OCI-LY3 (cell line): ENCODE results near the gene RAD51B.

Experiments
- H2AFZ ChIP-seq: fragments of 200-600, 300-600 bp; shearing (Covaris generic); 2 replicates; pipeline ENCODE4 v1.6.0; 2014; ENCODE audit warnings: antibody characterized with exemption, low read depth, low read length
- H3K27ac ChIP-seq: fragments of 200-600, 300-600 bp; sonication (generic); 2 replicates; pipeline ENCODE4 v1.5.1; 2014; ENCODE audit warnings: mild to moderate bottlenecking, low read length, moderate library complexity, mixed read lengths
- H3K27me3 ChIP-seq: fragments of 200-600, 300-600 bp; sonication (generic); 2 replicates; pipeline ENCODE4 v1.6.1; 2014; ENCODE audit warnings: low read depth, low read length, mixed read lengths
- H3K36me3 ChIP-seq: fragments of 200-600, 300-600 bp; sonication (generic); replicated peaks from 2 replicates; pipeline ENCODE3; 2014; ENCODE audit warnings: low read depth, low read length, mixed read lengths
- H3K4me1 ChIP-seq: fragments of 300-600, 200-600 bp; sonication (generic); 2 replicates; pipeline ENCODE4 v1.6.1; 2014; ENCODE audit warnings: low read length, mixed read lengths
- H3K4me2 ChIP-seq: fragments of 200-600, 300-600 bp; sonication (generic); 2 replicates; pipeline ENCODE4 v1.6.1; 2014; ENCODE audit warnings: low read length, mixed read lengths
- H3K4me3 ChIP-seq: fragments of 300-600, 200-600 bp; sonication (generic); 2 replicates; pipeline ENCODE4 v1.5.1; 2014; ENCODE audit warnings: antibody characterized with exemption, mild to moderate bottlenecking, low read length, moderate library complexity
- H3K79me2 ChIP-seq: fragments of 300-600, 200-600 bp; shearing (Covaris generic); 2 replicates; pipeline ENCODE4 v1.6.1; 2014; ENCODE audit warnings: mild to moderate bottlenecking, low read length, mixed read lengths
- H3K9ac ChIP-seq: fragments of 300-600, 200-600 bp; shearing (Covaris generic); 2 replicates; pipeline ENCODE4 v1.6.0; 2014; ENCODE audit warnings: mild to moderate bottlenecking, low read length, moderate library complexity
- H3K9me3 ChIP-seq: fragments of 200-600, 300-600 bp; shearing (Covaris generic); 2 replicates; pipeline ENCODE4 v1.6.1; 2014; ENCODE audit warnings: low read length, mixed read lengths; ENCODE audit not compliant: insufficient read depth
- H4K20me1 ChIP-seq: fragments of 200-600, 300-600 bp; sonication (generic); 2 replicates; pipeline ENCODE4 v1.6.1; 2016; ENCODE audit warnings: low read length, mixed read lengths; ENCODE audit not compliant: insufficient read depth
- EZH2phosphoT487 ChIP-seq: fragments of 200-600 bp; shearing (Covaris generic); IDR thresholded peaks from 2 replicates; pipeline ENCODE4 v1.6.1; 2018; ENCODE audit warnings: antibody characterized with exemption, mixed run types, low read depth
- TF ChIP-seq, protein P1 (sequence below): fragments of 200-600, 300-600 bp; sonication (generic); IDR thresholded peaks from 2 replicates; pipeline ENCODE4 v1.5.1; 2014; ENCODE audit warnings: antibody characterized with exemption, low read length, low read depth

RAD51B gene

DNA sequence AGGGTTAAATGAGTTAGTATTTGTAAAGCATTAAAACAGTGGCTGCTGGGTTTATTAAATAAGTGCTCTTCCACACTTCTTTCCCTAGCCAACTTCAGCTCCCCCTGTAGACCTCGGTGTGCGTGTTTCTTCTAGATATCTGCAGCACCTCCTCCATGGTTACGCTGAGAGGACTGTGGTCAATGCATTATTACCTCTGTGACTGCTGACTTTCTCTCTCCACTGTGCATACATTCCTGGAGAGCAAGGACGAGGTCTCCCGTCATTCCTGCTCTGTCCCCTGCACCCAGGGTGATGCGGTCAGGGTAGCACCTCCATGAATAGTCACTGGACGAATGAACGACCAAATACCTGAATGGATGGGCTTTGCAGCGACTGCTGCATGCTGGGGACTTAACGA, 928.7 kb downstream of the RAD51B start:
- Histone ChIP-seq H3K4me2 (no peak overlapping the region), H3K79me2 (no peaks in the 10 kb centered on the region), H2AFZ (no peak overlapping the region), H3K36me3 (peaks cover 3% of the 10 kb centered on the region), H3K4me3 (no peak overlapping the region), H3K4me1 (peaks cover 4% of the 10 kb centered on the region), H3K9me3 (no peaks in the 10 kb centered on the region), H4K20me1 (no peaks in the 10 kb centered on the region), H3K27ac (no peak overlapping the region), H3K27me3 (peaks cover 27% of the 10 kb centered on the region), H3K9ac (no peak overlapping the region)
- TF ChIP-seq, protein P1, sequence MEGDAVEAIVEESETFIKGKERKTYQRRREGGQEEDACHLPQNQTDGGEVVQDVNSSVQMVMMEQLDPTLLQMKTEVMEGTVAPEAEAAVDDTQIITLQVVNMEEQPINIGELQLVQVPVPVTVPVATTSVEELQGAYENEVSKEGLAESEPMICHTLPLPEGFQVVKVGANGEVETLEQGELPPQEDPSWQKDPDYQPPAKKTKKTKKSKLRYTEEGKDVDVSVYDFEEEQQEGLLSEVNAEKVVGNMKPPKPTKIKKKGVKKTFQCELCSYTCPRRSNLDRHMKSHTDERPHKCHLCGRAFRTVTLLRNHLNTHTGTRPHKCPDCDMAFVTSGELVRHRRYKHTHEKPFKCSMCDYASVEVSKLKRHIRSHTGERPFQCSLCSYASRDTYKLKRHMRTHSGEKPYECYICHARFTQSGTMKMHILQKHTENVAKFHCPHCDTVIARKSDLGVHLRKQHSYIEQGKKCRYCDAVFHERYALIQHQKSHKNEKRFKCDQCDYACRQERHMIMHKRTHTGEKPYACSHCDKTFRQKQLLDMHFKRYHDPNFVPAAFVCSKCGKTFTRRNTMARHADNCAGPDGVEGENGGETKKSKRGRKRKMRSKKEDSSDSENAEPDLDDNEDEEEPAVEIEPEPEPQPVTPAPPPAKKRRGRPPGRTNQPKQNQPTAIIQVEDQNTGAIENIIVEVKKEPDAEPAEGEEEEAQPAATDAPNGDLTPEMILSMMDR = no peak
- TF ChIP-seq EZH2phosphoT487 = no peak

DNA sequence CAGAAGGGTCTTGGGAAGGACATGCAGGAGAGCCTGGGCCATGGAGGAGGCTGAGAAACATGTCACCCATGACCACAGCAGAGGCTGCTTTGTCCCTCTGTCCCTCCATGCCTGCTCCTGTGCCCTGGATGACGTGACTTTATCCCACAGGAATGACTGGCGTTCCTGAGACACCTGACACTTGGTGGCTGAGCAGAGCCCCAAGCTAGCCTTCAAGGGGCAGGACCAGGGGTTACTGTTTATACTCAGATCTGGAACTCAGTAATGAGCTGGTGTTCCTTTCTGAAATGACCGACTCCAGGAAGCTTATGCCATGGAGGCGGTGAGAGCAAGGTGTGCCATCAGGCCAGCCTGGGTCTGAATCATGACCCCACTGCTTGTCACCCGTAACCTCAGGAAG, 929.1 kb downstream of the RAD51B start:
- no peaks in the 10 kb centered on the region for H3K36me3 ChIP-seq
- no peak overlapping the region for H3K4me3 ChIP-seq
- no peaks in the 10 kb centered on the region for H3K79me2 ChIP-seq
- no peak overlapping the region for H3K4me2 ChIP-seq
- H3K9ac ChIP-seq = no peak overlapping the region
- H4K20me1 ChIP-seq = no peaks in the 10 kb centered on the region
- no peaks in the 10 kb centered on the region for H3K9me3 ChIP-seq
- H3K27me3 ChIP-seq = peaks cover 25% of the 10 kb centered on the region
- no peaks in the 10 kb centered on the region for H3K4me1 ChIP-seq
- TF ChIP-seq, protein P1 = no peak
- TF ChIP-seq EZH2phosphoT487 = no peak
- H2AFZ ChIP-seq = no peak overlapping the region
- no peak overlapping the region for H3K27ac ChIP-seq

DNA sequence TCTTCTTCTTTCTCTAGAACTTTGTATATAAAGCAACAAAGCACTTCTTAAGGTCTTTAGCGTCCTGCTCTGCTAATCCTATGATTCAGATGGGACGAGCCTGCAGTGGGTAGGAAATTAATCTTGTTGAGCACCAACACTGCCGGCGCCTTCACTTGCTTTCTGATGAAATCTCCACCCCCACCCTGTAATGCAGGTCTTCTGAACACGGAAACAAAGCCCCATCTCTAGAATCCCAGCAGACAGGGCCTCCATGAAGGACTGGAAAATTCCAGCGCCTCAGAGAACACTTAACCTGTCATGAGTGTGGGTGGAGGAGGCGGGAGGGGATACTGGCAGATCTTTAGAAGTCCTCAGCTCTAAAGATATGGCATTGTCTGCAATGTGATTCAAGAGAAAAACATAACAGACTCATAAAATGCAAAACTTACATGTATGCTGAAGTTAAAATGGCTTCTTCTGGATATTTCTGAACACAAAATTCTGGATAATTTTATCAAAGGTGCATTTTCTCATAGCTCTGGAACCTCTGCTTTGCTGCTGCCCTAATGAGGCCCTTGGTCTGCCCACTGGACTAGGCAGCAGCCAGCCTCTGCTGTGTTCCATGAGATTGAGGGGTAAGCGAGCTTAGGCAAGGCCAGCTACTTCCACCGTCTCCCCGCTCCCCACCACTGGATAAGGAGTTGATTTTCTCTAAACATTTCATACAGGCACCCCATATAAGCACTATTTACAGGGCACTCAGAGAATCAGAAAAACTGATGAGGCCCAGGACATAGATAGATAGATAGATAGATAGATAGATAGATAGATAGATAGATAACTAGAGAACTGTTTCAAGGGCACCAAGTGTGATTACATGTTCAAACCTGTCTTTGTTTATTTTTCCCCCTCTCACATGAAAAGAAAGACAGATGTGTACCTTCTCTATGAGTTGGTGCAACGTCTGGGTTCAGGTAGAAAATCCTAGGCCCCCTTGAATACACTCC, 930.2 kb downstream of the RAD51B start:
- Histone ChIP-seq H3K9ac (no peak overlapping the region), H3K4me2 (no peak overlapping the region), H3K36me3 (no peaks in the 10 kb centered on the region), H3K9me3 (no peaks in the 10 kb centered on the region), H2AFZ (no peak overlapping the region), H3K4me1 (no peaks in the 10 kb centered on the region), H3K4me3 (no peak overlapping the region), H3K79me2 (no peaks in the 10 kb centered on the region), H4K20me1 (no peaks in the 10 kb centered on the region), H3K27me3 (peaks cover 21% of the 10 kb centered on the region), H3K27ac (no peak overlapping the region)
- no peak for TF ChIP-seq EZH2phosphoT487
- TF ChIP-seq, protein P1 = no peak

DNA sequence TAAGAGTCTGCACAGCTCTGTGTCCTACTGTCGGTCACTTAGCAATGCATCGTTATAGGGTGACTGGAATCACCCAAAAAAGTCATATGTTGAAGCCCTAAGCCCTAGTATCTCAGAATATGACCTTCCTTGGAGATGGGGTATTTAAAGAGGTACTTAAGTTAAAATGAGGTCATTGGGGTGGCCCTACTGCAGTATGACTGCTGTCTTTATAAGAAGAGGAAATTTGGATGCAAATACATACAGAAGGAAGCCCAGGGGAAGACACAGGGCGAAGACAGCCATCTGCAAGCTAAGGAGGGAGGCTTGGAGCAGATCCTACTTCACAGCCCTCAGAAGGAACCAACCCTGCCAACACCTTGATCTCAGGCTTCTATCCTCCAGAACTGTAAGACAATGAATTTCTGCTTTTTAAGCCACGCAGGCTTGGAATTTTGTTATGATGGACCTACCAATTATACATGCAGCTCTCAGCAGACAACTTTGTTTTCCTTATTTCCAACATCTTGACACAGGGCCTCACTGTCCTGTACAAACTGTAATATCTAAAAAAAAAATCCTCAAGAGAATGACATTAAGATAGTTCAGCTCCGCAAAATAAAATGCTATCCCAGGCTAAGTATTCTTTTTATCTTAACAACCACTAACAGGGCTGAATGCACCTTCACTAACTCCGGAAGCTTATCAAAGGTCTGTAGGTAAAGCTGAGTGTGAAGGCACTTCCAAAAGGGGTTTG, 932.9 kb downstream of the RAD51B start:
- Histone ChIP-seq H3K4me2 (no peak overlapping the region), H3K27me3 (peaks cover 7% of the 10 kb centered on the region), H3K4me1 (peaks cover 4% of the 10 kb centered on the region), H3K27ac (no peak overlapping the region), H2AFZ (no peak overlapping the region), H3K79me2 (no peaks in the 10 kb centered on the region), H3K36me3 (no peaks in the 10 kb centered on the region), H4K20me1 (no peaks in the 10 kb centered on the region), H3K9me3 (no peaks in the 10 kb centered on the region), H3K9ac (no peak overlapping the region), H3K4me3 (no peak overlapping the region)
- no peak for TF ChIP-seq EZH2phosphoT487
- TF ChIP-seq, protein P1 = no peak
